HL-60 (cell line): ENCODE measurements around the gene MEIOB.

ENCODE experiments used
- DNase-seq, 2 experiments: peaks; one replicate each; pipeline ENCODE4 v3.0.0-alpha.2; 2010 to 2020; ENCODE audit warnings: low read depth in 1 of 2, low spot score in 1 of 2
- H3K27ac ChIP-seq: fragments of 250-450 bp; sonication (Bioruptor Pico); replicated peaks from 2 replicates; pipeline ENCODE4 v1.5.1; 2020; ENCODE audit warnings: mild to moderate bottlenecking, moderate library complexity
- H3K27me3 ChIP-seq: fragments of 250-450 bp; sonication (Bioruptor Pico); 2 replicates; pipeline ENCODE4 v1.5.1; 2021; ENCODE audit warnings: mild to moderate bottlenecking, moderate library complexity; ENCODE audit not compliant: insufficient read depth, poor library complexity, severe bottlenecking
- H3K4me3 ChIP-seq: replicated peaks from 2 replicates; pipeline ENCODE4 v1.5.1; 2011; ENCODE audit warnings: mild to moderate bottlenecking, control low read depth, low read length; ENCODE audit not compliant: insufficient read depth
- CTCF ChIP-seq: IDR thresholded peaks from one replicate; pipeline ENCODE4 v1.5.1; 2011; ENCODE audit warnings: low read length, control low read depth, inconsistent platforms; ENCODE audit not compliant: insufficient read depth
- GABPA ChIP-seq: IDR thresholded peaks from 2 replicates; pipeline ENCODE4 v1.6.1; 2012; ENCODE audit warnings: low read depth
- POLR2AphosphoS5 ChIP-seq: IDR thresholded peaks from 2 replicates; pipeline ENCODE4 v1.6.1; 2012; ENCODE audit warnings: low read depth
- REST ChIP-seq: IDR thresholded peaks from 2 replicates; pipeline ENCODE4 v1.6.1; 2012; ENCODE audit warnings: low read depth; ENCODE audit not compliant: insufficient replicate concordance
- SPI1 ChIP-seq: IDR thresholded peaks from 2 replicates; pipeline ENCODE4 v1.6.1; 2012; ENCODE audit warnings: low read depth, mild to moderate bottlenecking, borderline replicate concordance

Gene MEIOB

GRCh38 chr16:1792836-1793577 is 79.0 kb downstream of the MEIOB start:
- no peak for DNase-seq
- TF ChIP-seq SPI1 (no peak), POLR2AphosphoS5 (no peak), REST (no peak), CTCF (no peak), GABPA (no peak)
- no peak overlapping the region for H3K27ac ChIP-seq
- no peak overlapping the region for H3K4me3 ChIP-seq
- H3K27me3 ChIP-seq: no peaks in the 10 kb centered on the region

DNA sequence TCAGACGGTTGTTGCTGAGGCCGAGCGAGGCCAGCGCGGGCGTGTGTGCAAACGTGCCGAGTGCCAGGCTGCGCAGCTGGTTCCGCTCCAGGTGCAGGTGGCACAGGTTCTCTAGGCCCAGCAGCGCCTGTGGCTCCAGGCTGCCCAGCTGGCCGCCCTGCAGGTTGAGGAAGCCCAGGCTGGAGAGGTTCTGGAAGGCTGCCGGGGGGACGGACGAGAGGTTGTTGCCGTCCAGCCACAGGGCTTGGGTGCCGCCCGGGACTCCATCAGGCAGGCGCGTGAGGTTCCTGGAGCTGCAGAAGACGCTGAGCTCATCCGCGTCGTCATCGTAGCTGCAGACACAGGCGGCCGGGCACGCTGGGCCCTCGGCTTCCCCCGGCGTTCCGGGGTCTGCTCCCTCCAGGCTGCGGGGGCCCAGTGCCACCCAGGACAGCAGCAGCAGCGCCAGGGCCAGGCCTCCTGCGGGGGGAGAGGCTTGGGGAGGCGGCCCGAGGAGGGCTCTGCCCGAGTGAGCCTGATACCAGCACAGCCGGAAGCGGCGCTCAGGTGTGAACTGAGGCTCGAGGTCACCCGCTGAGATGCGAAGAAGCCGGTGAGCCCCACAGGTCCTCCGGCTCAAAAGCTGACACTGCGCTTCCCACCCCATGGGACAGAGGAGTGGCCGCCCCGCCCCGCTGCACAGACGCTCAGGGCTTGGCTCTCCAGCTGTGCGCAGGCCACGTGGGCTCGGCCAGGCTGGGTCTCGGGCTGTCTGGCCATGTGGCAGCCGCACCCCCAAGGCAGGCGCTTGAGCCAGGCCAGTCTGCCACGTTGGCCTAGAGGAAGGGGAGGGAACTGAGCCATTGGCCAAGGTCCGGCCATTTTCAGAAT is 79.8 kb downstream of the MEIOB start:
- DNase-seq: no peak
- H3K27me3 ChIP-seq: no peaks in the 10 kb centered on the region
- TF ChIP-seq GABPA (no peak), POLR2AphosphoS5 (no peak), CTCF (no peak), SPI1 (no peak), REST (no peak)

DNA sequence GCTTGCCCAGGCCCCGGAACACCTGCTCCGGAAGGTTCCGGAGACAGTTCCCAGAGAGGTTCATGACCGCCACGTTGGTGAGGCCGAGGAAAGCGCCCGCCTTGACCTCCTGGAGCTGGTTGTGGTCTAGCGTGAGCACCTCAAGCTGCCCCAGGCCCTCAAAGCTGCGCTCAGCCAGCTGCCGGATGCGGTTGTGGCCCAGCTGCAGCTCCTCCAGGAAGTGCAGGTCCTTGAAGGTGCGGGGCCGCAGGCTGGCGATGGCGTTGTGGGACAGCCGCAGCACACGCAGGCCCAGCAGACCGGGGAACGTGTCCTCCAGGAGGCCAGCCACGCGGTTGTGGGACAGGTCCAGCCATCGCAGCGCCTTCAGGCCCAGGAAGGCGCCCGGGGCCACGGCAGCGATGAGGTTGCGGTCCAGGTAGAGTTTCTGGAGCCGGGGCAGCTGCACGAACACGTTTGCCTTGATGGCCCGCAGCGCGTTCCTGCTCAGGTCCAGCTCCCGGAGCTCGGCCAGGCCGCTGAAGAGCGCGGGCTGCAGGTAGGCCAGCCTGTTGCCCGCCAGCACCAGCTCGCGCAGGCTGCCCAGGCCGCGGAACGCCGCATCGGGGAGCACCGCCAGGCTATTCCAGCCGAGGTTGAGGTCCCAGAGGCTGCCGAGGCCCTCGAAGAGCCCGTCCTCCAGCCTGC is 80.6 kb downstream of the MEIOB start:
- DNase-seq: no peak
- no peaks in the 10 kb centered on the region for H3K27me3 ChIP-seq
- H3K4me3 ChIP-seq: no peak overlapping the region
- H3K27ac ChIP-seq: no peak overlapping the region
- TF ChIP-seq CTCF (no peak), GABPA (no peak), SPI1 (no peak), REST (no peak), POLR2AphosphoS5 (no peak)

More for the DNA sequence above, 79.8 kb downstream of the MEIOB start:
- Histone ChIP-seq H3K27ac (no peak overlapping the region), H3K4me3 (no peak overlapping the region)
